ENCODE data around the gene ARFRP1. TPM values are rescaled to one million over a fixed set of nuclear protein-coding genes. Genes with fewer than 3 reads are reported as not detected.
A peak's percentile ranks its signal among the peaks of the same experiment; 100 is the strongest.

ARFRP1 gene
- total RNA-seq: 47.3 TPM
- long read RNA-seq, transcript ARFRP1-214 (8 exons, 2,559 nt): major isoform, 65 of 234 reads
- long read RNA-seq, transcript ARFRP1-208 (7 exons, 2,974 nt): minor isoform, 11 of 234 reads
- long read RNA-seq, transcript ARFRP1-202 (7 exons, 1,061 nt): minor isoform, 9 of 234 reads
- long read RNA-seq, transcript ARFRP1-212 (8 exons, 1,623 nt): minor isoform, 7 of 234 reads
- long read RNA-seq, partial matches to known transcripts: 6 of 234 reads
- long read RNA-seq, other reads (novel, unspliced or antisense): 124 of 234 reads

- peak; percentile 98 for DNase-seq (ENCODE audit: low spot score)
Measured at GRCh38 chr20:63707558-63708300, at the start of gene ARFRP1, which contains the start of gene ZGPAT. Gene ARFRP1, minus strand, starts transcription at chr20:63707976. Its CDS starts 885 bp downstream, at chr20:63707091. Gene ZGPAT, plus strand, starts transcription at chr20:63708039. Its CDS starts 542 bp downstream, at chr20:63708581.

- no peak for DNase-seq (ENCODE audit: low spot score)
Measured at GRCh38 chr20:63756648-63756991, 48.8 kb upstream of the ARFRP1 start.

- no peak for DNase-seq (ENCODE audit: low spot score)
Measured at GRCh38 chr20:63755933-63756647, 48.3 kb upstream of the ARFRP1 start.

- no peak for DNase-seq (ENCODE audit: low spot score)
Measured at GRCh38 chr20:63754008-63754407, 46.2 kb upstream of the ARFRP1 start.

- DNase-seq (ENCODE audit: low spot score): no peak
Measured at GRCh38 chr20:63753381-63753780, 45.6 kb upstream of the ARFRP1 start.

- DNase-seq (ENCODE audit: low spot score): no peak
Measured at GRCh38 chr20:63752411-63753101, 44.8 kb upstream of the ARFRP1 start.

- DNase-seq (ENCODE audit: low spot score): no peak
Measured at GRCh38 chr20:63751471-63752271, 43.9 kb upstream of the ARFRP1 start.

- no peak for DNase-seq (ENCODE audit: low spot score)
Measured at GRCh38 chr20:63750807-63751470, 43.2 kb upstream of the ARFRP1 start.

GRCh38 chr20:63749597-63750508 lies 42.1 kb upstream of the ARFRP1 start:
- no peak for DNase-seq (ENCODE audit: low spot score)

GRCh38 chr20:63748934-63749270 lies 41.1 kb upstream of the ARFRP1 start:
- DNase-seq (ENCODE audit: low spot score): no peak

GRCh38 chr20:63748070-63748933 lies 40.5 kb upstream of the ARFRP1 start:
- no peak for DNase-seq (ENCODE audit: low spot score)

GRCh38 chr20:63747622-63748069 lies 39.9 kb upstream of the ARFRP1 start:
- no peak for DNase-seq (ENCODE audit: low spot score)

- no peak for DNase-seq (ENCODE audit: low spot score)
Measured at GRCh38 chr20:63746751-63747315, 39.1 kb upstream of the ARFRP1 start.

- DNase-seq (ENCODE audit: low spot score): no peak
Measured at GRCh38 chr20:63745961-63746731, 38.4 kb upstream of the ARFRP1 start.

- no peak for DNase-seq (ENCODE audit: low spot score)
Measured at GRCh38 chr20:63745424-63745805, 37.6 kb upstream of the ARFRP1 start.

GRCh38 chr20:63744574-63745423 lies 37.0 kb upstream of the ARFRP1 start:
- no peak for DNase-seq (ENCODE audit: low spot score)
